ENCODE data around the gene TTC22. TPM values are rescaled to one million over a fixed set of nuclear protein-coding genes. Genes with fewer than 3 reads are reported as not detected.

Gene TTC22
- total and polyA plus RNA-seq, 2 experiments from 2014 or later, result 8.1 to 9.0 TPM

DNA sequence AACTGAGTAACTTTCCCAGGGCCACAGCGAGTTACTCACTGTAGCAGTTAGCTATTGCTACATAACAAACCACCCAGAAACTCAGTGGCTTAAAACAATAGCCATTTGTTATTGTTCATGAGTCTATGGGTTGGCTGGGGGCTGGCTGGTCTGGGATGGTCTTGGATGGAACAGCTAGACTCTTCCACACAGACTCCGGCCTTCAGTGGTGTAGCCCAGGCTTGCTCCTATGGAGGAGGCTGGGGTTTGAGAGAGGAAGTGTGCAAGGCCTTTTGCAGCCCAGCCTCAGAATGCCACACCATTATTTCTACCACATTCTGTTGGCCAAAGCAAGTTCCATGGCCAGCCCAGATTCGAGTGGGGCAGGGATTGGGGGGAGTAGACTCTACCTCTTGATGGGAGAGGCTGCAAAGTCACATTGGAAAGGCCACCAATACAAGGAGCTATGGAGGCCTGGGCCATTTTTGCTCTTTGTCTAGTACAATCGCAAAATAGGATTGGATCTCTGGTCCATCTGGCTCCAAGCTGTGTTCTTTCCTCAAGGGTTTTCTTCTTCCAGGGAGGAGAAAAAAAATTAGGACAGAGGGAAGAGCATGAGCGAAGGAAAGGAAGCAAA is 37.5 kb upstream of the TTC22 start:
- no peaks in the 10 kb centered on the region for H3K9me2 ChIP-seq (replicated peaks; ENCODE audit: insufficient read depth)
- H3K79me2 ChIP-seq, result no peaks in the 10 kb centered on the region
- 80% methylated on average over 5 of the region's 5 CpGs for WGBS (ENCODE audit: low lambda C conversion rate, missing lambda C conversion rate)
- TF ChIP-seq EZH2 (IDR thresholded peaks at IDR 0.05; ENCODE audit: borderline replicate concordance), result no peak
- TF ChIP-seq EZH2phosphoT487 (IDR thresholded peaks at IDR 0.05; ENCODE audit: low read depth, severe bottlenecking, unreplicated experiment), result no peak
- TF ChIP-seq, protein P1, sequence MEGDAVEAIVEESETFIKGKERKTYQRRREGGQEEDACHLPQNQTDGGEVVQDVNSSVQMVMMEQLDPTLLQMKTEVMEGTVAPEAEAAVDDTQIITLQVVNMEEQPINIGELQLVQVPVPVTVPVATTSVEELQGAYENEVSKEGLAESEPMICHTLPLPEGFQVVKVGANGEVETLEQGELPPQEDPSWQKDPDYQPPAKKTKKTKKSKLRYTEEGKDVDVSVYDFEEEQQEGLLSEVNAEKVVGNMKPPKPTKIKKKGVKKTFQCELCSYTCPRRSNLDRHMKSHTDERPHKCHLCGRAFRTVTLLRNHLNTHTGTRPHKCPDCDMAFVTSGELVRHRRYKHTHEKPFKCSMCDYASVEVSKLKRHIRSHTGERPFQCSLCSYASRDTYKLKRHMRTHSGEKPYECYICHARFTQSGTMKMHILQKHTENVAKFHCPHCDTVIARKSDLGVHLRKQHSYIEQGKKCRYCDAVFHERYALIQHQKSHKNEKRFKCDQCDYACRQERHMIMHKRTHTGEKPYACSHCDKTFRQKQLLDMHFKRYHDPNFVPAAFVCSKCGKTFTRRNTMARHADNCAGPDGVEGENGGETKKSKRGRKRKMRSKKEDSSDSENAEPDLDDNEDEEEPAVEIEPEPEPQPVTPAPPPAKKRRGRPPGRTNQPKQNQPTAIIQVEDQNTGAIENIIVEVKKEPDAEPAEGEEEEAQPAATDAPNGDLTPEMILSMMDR (IDR thresholded peaks at IDR 0.05; ENCODE audit: poor library complexity), result no peak
- H3K4me2 ChIP-seq, result no peak overlapping the region
- H4K20me1 ChIP-seq (ENCODE audit: insufficient read depth, poor library complexity, severe bottlenecking), result no peaks in the 10 kb centered on the region
- DNase-seq (ENCODE audit: low spot score), result no peak
- H3K4me1 ChIP-seq (ENCODE audit: insufficient read depth), result no peaks in the 10 kb centered on the region
- H3K27me3 ChIP-seq, result no peaks in the 10 kb centered on the region
- no peak overlapping the region for H3K27ac ChIP-seq
- H3K4me3 ChIP-seq, result no peak overlapping the region
- no peaks in the 10 kb centered on the region for H3K9me3 ChIP-seq (ENCODE audit: low read depth)
- no peak overlapping the region for H2AFZ ChIP-seq
- H3K36me3 ChIP-seq (replicated peaks; ENCODE audit: insufficient read depth, low read depth), result no peaks in the 10 kb centered on the region

DNA sequence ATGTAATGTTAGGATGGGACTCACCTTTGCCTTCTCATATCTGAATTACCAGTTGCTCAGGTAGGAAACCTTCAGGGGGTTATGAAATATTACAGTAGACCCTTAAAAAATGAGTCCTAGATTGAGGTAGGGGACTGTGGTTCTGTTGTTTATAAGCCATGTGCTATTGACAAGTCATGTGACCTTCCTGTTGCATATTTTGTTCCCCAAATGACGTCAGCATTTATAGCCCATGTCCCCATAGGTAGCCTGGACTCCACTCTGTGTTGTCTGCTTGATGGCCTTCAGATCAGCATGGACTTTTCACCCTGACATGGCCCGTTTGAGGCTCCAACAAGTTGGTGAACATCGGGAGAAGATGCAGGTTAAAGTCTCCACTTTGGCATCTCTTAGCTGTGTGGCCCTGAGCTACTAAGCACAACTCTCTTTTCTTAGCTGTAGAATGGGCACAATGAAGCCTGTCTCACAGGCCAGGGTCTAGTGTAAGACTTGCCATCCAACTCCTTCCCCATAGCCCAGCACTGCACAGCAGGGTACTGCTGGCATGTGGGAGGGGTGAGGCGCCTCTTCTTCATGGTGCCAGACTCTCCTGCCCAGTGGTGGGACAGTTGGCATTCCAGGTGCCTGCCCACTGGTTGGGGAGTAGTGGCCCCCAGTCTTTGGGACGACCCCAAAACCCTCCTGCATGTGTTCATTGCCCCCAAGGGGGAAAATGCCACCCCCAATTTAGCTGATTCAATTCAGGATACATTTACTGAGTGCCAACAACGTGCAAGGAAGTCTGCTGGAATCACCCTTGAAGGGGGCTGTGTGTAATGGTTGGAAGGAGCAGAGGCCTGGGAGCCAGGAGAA is 36.1 kb upstream of the TTC22 start:
- no peaks in the 10 kb centered on the region for H3K79me2 ChIP-seq
- no peaks in the 10 kb centered on the region for H3K9me3 ChIP-seq (ENCODE audit: low read depth)
- no peak overlapping the region for H2AFZ ChIP-seq
- no peak for DNase-seq (ENCODE audit: low spot score)
- no peak overlapping the region for H3K27ac ChIP-seq
- no peak for TF ChIP-seq EZH2 (IDR thresholded peaks at IDR 0.05; ENCODE audit: borderline replicate concordance)
- no peaks in the 10 kb centered on the region for H3K27me3 ChIP-seq
- no peaks in the 10 kb centered on the region for H3K4me1 ChIP-seq (ENCODE audit: insufficient read depth)
- H3K4me2 ChIP-seq, result no peak overlapping the region
- H3K4me3 ChIP-seq, result no peak overlapping the region
- H3K9me2 ChIP-seq (replicated peaks; ENCODE audit: insufficient read depth), result no peaks in the 10 kb centered on the region
- H4K20me1 ChIP-seq (ENCODE audit: insufficient read depth, poor library complexity, severe bottlenecking), result no peaks in the 10 kb centered on the region
- 76% methylated on average over 6 of the region's 6 CpGs for WGBS (ENCODE audit: low lambda C conversion rate, missing lambda C conversion rate)
- no peaks in the 10 kb centered on the region for H3K36me3 ChIP-seq (replicated peaks; ENCODE audit: insufficient read depth, low read depth)

DNA sequence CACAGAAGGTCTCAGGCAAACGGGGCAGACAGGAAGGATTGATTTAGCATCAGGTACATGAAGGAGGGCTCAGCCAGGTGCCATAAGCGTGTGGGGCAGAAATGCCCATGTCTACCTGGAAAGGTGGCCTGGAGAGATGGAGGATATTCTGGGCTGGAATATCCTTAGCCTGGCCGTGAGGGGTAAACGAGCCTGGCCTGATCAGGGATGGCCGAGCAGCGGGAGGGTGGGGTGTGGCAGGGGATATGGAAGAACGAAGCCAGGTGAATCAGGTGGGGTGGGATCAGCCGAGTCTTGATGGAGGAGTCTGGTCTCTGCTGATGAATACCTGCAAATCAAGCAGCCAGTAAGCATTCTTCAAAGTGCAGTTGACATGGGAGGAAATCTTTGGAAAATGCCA is 35.5 kb upstream of the TTC22 start:
- Histone ChIP-seq H3K4me2 (no peak overlapping the region), H3K36me3 (replicated peaks; ENCODE audit: insufficient read depth, low read depth) (no peaks in the 10 kb centered on the region), H4K20me1 (ENCODE audit: insufficient read depth, poor library complexity, severe bottlenecking) (no peaks in the 10 kb centered on the region), H2AFZ (no peak overlapping the region), H3K27me3 (no peaks in the 10 kb centered on the region), H3K4me1 (ENCODE audit: insufficient read depth) (no peaks in the 10 kb centered on the region), H3K79me2 (no peaks in the 10 kb centered on the region), H3K9me3 (ENCODE audit: low read depth) (no peaks in the 10 kb centered on the region), H3K4me3 (no peak overlapping the region), H3K27ac (no peak overlapping the region), H3K9me2 (replicated peaks; ENCODE audit: insufficient read depth) (no peaks in the 10 kb centered on the region)
- TF ChIP-seq, protein P1 (IDR thresholded peaks at IDR 0.05; ENCODE audit: poor library complexity), result no peak
- TF ChIP-seq EZH2 (IDR thresholded peaks at IDR 0.05; ENCODE audit: borderline replicate concordance), result no peak
- no peak for TF ChIP-seq EZH2phosphoT487 (IDR thresholded peaks at IDR 0.05; ENCODE audit: low read depth, severe bottlenecking, unreplicated experiment)
- no peak for DNase-seq (ENCODE audit: low spot score)
- 92% methylated on average over 8 of the region's 8 CpGs for whole genome bisulfite sequencing (ENCODE audit: low lambda C conversion rate, missing lambda C conversion rate)

DNA sequence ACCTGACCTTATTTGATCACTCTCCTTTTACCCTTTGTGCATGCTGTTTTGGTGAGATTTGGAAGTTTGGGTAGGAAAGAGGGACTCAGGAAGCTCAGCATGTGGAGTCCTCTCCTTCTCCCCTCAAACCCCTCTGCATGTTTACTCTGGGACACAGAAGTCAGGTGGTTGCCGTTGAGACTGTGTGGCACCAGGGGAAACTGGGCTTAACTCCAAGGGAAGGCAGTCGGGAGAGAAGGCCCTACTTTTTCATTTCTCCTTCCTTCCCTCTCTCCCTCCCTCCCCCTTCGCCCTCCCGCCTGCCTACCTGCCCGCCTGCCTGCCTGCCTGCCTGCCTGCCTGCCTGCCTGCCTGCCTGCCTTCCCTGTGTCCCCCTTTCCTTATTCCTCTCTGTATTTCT is 34.8 kb upstream of the TTC22 start:
- Histone ChIP-seq H3K36me3 (replicated peaks; ENCODE audit: insufficient read depth, low read depth) (no peaks in the 10 kb centered on the region), H3K9me2 (replicated peaks; ENCODE audit: insufficient read depth) (no peaks in the 10 kb centered on the region), H3K27ac (no peak overlapping the region), H3K4me1 (ENCODE audit: insufficient read depth) (no peaks in the 10 kb centered on the region), H3K79me2 (no peaks in the 10 kb centered on the region), H3K27me3 (no peaks in the 10 kb centered on the region), H4K20me1 (ENCODE audit: insufficient read depth, poor library complexity, severe bottlenecking) (no peaks in the 10 kb centered on the region), H3K9me3 (ENCODE audit: low read depth) (no peaks in the 10 kb centered on the region), H3K4me3 (no peak overlapping the region), H3K4me2 (no peak overlapping the region), H2AFZ (no peak overlapping the region)
- no peak for DNase-seq (ENCODE audit: low spot score)
- TF ChIP-seq EZH2 (IDR thresholded peaks at IDR 0.05; ENCODE audit: borderline replicate concordance) (no peak), EZH2phosphoT487 (IDR thresholded peaks at IDR 0.05; ENCODE audit: low read depth, severe bottlenecking, unreplicated experiment) (no peak)
- TF ChIP-seq, protein P1 (IDR thresholded peaks at IDR 0.05; ENCODE audit: poor library complexity), result no peak
- WGBS (ENCODE audit: low lambda C conversion rate, missing lambda C conversion rate), result 55% methylated on average over 1 of the region's 5 CpGs

Data from hepatocyte (in vitro differentiated cells).